ENCODE data around the gene LAMC1.

DNA sequence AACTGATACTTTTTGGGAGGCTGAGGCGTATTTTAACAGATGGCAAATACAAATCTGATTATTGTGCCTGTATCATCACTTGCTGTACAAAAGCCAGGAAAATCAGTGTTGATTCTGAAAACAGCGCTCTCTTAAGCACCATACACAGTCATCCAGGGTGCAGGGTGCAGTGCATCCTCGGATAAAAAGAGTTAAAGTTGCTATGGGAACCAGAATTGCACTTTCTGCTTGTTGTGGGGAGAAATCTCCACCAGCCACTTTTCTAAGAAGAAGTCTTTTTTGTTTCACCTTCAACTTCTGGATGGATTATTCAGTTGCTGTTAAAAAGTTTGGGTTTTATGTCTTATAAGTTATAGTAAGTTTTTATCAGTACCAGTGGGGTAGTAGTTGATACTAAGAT lies 3.8 kb downstream of the LAMC1 start:
- TF ChIP-seq, protein P1, sequence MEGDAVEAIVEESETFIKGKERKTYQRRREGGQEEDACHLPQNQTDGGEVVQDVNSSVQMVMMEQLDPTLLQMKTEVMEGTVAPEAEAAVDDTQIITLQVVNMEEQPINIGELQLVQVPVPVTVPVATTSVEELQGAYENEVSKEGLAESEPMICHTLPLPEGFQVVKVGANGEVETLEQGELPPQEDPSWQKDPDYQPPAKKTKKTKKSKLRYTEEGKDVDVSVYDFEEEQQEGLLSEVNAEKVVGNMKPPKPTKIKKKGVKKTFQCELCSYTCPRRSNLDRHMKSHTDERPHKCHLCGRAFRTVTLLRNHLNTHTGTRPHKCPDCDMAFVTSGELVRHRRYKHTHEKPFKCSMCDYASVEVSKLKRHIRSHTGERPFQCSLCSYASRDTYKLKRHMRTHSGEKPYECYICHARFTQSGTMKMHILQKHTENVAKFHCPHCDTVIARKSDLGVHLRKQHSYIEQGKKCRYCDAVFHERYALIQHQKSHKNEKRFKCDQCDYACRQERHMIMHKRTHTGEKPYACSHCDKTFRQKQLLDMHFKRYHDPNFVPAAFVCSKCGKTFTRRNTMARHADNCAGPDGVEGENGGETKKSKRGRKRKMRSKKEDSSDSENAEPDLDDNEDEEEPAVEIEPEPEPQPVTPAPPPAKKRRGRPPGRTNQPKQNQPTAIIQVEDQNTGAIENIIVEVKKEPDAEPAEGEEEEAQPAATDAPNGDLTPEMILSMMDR (IDR thresholded peaks at IDR 0.05) = no peak
- TF ChIP-seq EP300 (IDR thresholded peaks at IDR 0.05) (no peak), POLR2A (IDR thresholded peaks at IDR 0.05) (no peak)
